CD4-positive, CD25-positive, alpha-beta regulatory T cell (primary cell): Measurements from ENCODE around the gene ATP6V1G2. TPM values are rescaled to one million over a fixed set of nuclear protein-coding genes. Genes with fewer than 3 reads are reported as not detected.

ENCODE experiments used
- ATAC-seq, 2 donors: fragments of 150-1000 bp; cut with Tn5 transposase; one replicate each; pipeline ENCODE4 v1.10.0; 2021; ENCODE audit warnings: low read depth in 2 of 2, moderate number of reproducible peaks in 2 of 2, moderate library complexity in 1 of 2
- DNase-seq, 3 donors: peaks; one replicate each; pipeline versions ENCODE4 v3.0.0 to v3.0.0-alpha.2; 2012 to 2022; ENCODE audit warnings: mixed read lengths in 1 of 3
- H3K27ac ChIP-seq: one replicate; pipeline ENCODE4 v1.7.0; 2013; ENCODE audit warnings: mild to moderate bottlenecking, low read length; ENCODE audit not compliant: insufficient read depth, poor library complexity, severe bottlenecking
- H3K27me3 ChIP-seq: one replicate; pipeline ENCODE4 v1.7.0; 2013; ENCODE audit warnings: low read length; ENCODE audit not compliant: control insufficient read depth, insufficient read depth
- H3K36me3 ChIP-seq: one replicate; pipeline ENCODE4 v1.7.0; 2013; ENCODE audit warnings: mild to moderate bottlenecking, low read length, moderate library complexity; ENCODE audit not compliant: control insufficient read depth, insufficient read depth
- H3K4me1 ChIP-seq: 2 replicates; pipeline ENCODE4 v1.7.0; 2013; ENCODE audit warnings: mild to moderate bottlenecking, low read length; ENCODE audit not compliant: insufficient read depth, control insufficient read depth, poor library complexity, severe bottlenecking
- H3K4me3 ChIP-seq: one replicate; pipeline ENCODE4 v1.7.0; 2013; ENCODE audit warnings: low read depth, mild to moderate bottlenecking, low read length, moderate library complexity
- H3K9me3 ChIP-seq, 2 experiments: 1 replicate in 1 of 2; 2 replicates in 1 of 2; pipeline ENCODE4 v1.7.0; 2013; ENCODE audit warnings: low read length in 2 of 2, mild to moderate bottlenecking in 1 of 2, moderate library complexity in 1 of 2; ENCODE audit not compliant: control insufficient read depth in 2 of 2
- H3K27ac Mint-ChIP-seq, 3 donors: one replicate each; pipeline ENCODE4 v1.8.0; 2020 to 2022; ENCODE audit warnings: mild to moderate bottlenecking in 3 of 3, mixed read lengths in 3 of 3, moderate library complexity in 2 of 3
- H3K27me3 Mint-ChIP-seq: one replicate; pipeline ENCODE4 v1.8.0; 2022; ENCODE audit warnings: mild to moderate bottlenecking, mixed read lengths
- H3K36me3 Mint-ChIP-seq: one replicate; pipeline ENCODE4 v1.8.0; 2020; ENCODE audit warnings: mixed read lengths
- H3K4me1 Mint-ChIP-seq, 4 donors: one replicate each; pipeline ENCODE4 v1.8.0; 2020 to 2022; ENCODE audit warnings: mixed read lengths in 4 of 4, mild to moderate bottlenecking in 1 of 4
- H3K4me3 Mint-ChIP-seq, 4 donors: one replicate each; pipeline ENCODE4 v1.8.0; 2020 to 2022; ENCODE audit warnings: mild to moderate bottlenecking in 4 of 4, mixed read lengths in 4 of 4, moderate library complexity in 3 of 4
- H3K9me3 Mint-ChIP-seq, 7 donors: one replicate each; pipeline ENCODE4 v1.8.0; 2020 to 2022; ENCODE audit warnings: mixed read lengths in 7 of 7, mild to moderate bottlenecking in 3 of 7, moderate library complexity in 2 of 7
- polyA plus RNA-seq, 4 donors: library from polyadenylated mRNA; unstranded; fragments of 300-500 nt; fragmentation: Illumina TruSeq; gene quantifications; one replicate each; pipeline ENCODE4 v1.2.3, GENCODE V29; 2021
- total RNA-seq: library from RNA; stranded (reverse); gene quantifications from one replicate; pipeline ENCODE4 v1.2.3, GENCODE V29; 2022

The ATP6V1G2 gene
- total and polyA plus RNA-seq, 5 donors from 2014 or later, result 1.1 to 3.9 (median 1.5) TPM

DNA sequence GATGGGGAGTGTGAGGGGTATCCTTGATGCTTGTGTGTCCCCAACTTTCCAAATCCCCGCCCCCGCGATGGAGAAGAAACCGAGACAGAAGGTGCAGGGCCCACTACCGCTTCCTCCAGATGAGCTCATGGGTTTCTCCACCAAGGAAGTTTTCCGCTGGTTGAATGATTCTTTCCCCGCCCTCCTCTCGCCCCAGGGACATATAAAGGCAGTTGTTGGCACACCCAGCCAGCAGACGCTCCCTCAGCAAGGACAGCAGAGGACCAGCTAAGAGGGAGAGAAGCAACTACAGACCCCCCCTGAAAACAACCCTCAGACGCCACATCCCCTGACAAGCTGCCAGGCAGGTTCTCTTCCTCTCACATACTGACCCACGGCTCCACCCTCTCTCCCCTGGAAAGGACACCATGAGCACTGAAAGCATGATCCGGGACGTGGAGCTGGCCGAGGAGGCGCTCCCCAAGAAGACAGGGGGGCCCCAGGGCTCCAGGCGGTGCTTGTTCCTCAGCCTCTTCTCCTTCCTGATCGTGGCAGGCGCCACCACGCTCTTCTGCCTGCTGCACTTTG, 29.0 kb upstream of the ATP6V1G2 start, which contains the start of gene TNF:
TSS of gene TNF (plus strand) at position 231 of the 567 bp plus-strand sequence. CDS start at position 408, 177 bp downstream.
- peaks cover 33% of the 10 kb centered on the region for H3K36me3 Mint-ChIP-seq
- peaks cover 97% of the 10 kb centered on the region for H3K4me1 ChIP-seq
- peaks cover 0 to 2% (median 0%) of the 10 kb centered on the region in 7 donors for H3K9me3 Mint-ChIP-seq
- H3K36me3 ChIP-seq, result peaks cover 10% of the 10 kb centered on the region
- H3K4me3 ChIP-seq, result peak within 1 kb of the TSS; percentile 99
- peak; percentile 50 to 91 (median 72) for DNase-seq
- peak within 1 kb of the TSS; percentile 98 to 100 (median 100) for H3K27ac Mint-ChIP-seq
- peak within 1 kb of the TSS; percentile 99 to 100 (median 100) for H3K4me3 Mint-ChIP-seq
- peaks cover 6 to 96% (median 73%) of the 10 kb centered on the region in 4 donors for H3K4me1 Mint-ChIP-seq
- no peaks in the 10 kb centered on the region for H3K27me3 ChIP-seq
- peak in 1 of 2 donors; percentile 3 for ATAC-seq
- peaks cover 5% of the 10 kb centered on the region for H3K27me3 Mint-ChIP-seq
- H3K9me3 ChIP-seq, result no peaks in the 10 kb centered on the region
- peak within 1 kb of the TSS; percentile 95 for H3K27ac ChIP-seq

- no peak for DNase-seq
- H3K9me3 ChIP-seq, result no peaks in the 10 kb centered on the region
- Mint-ChIP-seq H3K27ac (peak overlapping the region; percentile 98 to 100 (median 100)), H3K4me3 (peak overlapping the region; percentile 99 to 100 (median 100)), H3K27me3 (peaks cover 5% of the 10 kb centered on the region), H3K36me3 (peaks cover 31% of the 10 kb centered on the region), H3K9me3 (no peaks in the 10 kb centered on the region), H3K4me1 (peaks cover 6 to 97% (median 73%) of the 10 kb centered on the region in 4 donors)
- H3K4me3 ChIP-seq, result peak overlapping the region; percentile 99
- no peak for ATAC-seq
- H3K36me3 ChIP-seq, result peaks cover 10% of the 10 kb centered on the region
- peaks cover 96% of the 10 kb centered on the region for H3K4me1 ChIP-seq
- H3K27ac ChIP-seq, result peak overlapping the region; percentile 95
- H3K27me3 ChIP-seq, result no peaks in the 10 kb centered on the region
Observed at GRCh38 chr6:31574106-31575061, 28.0 kb upstream of the ATP6V1G2 start.

DNA sequence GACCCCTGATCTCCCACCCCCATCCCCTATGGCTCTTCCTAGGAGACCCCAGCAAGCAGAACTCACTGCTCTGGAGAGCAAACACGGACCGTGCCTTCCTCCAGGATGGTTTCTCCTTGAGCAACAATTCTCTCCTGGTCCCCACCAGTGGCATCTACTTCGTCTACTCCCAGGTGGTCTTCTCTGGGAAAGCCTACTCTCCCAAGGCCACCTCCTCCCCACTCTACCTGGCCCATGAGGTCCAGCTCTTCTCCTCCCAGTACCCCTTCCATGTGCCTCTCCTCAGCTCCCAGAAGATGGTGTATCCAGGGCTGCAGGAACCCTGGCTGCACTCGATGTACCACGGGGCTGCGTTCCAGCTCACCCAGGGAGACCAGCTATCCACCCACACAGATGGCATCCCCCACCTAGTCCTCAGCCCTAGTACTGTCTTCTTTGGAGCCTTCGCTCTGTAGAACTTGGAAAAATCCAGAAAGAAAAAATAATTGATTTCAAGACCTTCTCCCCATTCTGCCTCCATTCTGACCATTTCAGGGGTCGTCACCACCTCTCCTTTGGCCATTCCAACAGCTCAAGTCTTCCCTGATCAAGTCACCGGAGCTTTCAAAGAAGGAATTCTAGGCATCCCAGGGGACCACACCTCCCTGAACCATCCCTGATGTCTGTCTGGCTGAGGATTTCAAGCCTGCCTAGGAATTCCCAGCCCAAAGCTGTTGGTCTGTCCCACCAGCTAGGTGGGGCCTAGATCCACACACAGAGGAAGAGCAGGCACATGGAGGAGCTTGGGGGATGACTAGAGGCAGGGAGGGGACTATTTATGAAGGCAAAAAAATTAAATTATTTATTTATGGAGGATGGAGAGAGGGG, 27.1 kb upstream of the ATP6V1G2 start:
- DNase-seq, result no peak
- Mint-ChIP-seq H3K4me1 (peaks cover 15 to 97% (median 72%) of the 10 kb centered on the region in 4 donors), H3K27me3 (peaks cover 5% of the 10 kb centered on the region), H3K4me3 (peak overlapping the region; percentile 99 to 100 (median 100)), H3K9me3 (no peaks in the 10 kb centered on the region), H3K27ac (peak overlapping the region; percentile 98 to 100 (median 100)), H3K36me3 (peaks cover 30% of the 10 kb centered on the region)
- H3K27ac ChIP-seq, result peak overlapping the region; percentile 95
- ATAC-seq, result no peak
- H3K4me1 ChIP-seq, result peaks cover 96% of the 10 kb centered on the region
- no peaks in the 10 kb centered on the region for H3K9me3 ChIP-seq
- peaks cover 8% of the 10 kb centered on the region for H3K36me3 ChIP-seq
- no peaks in the 10 kb centered on the region for H3K27me3 ChIP-seq
- H3K4me3 ChIP-seq, result peak overlapping the region; percentile 82

- Histone ChIP-seq H3K27me3 (no peaks in the 10 kb centered on the region), H3K9me3 (no peaks in the 10 kb centered on the region), H3K36me3 (no peaks in the 10 kb centered on the region), H3K27ac (peak within 1 kb of the TSS; percentile 95), H3K4me3 (peak within 1 kb of the TSS; percentile 82), H3K4me1 (peaks cover 96% of the 10 kb centered on the region)
- Mint-ChIP-seq H3K27me3 (peaks cover 5% of the 10 kb centered on the region), H3K4me1 (peaks cover 24 to 99% (median 78%) of the 10 kb centered on the region in 4 donors), H3K9me3 (no peaks in the 10 kb centered on the region), H3K27ac (peak within 1 kb of the TSS; percentile 98 to 100 (median 100)), H3K4me3 (peak within 1 kb of the TSS; percentile 99 to 100 (median 100)), H3K36me3 (peaks cover 29% of the 10 kb centered on the region)
- DNase-seq, result peak; percentile 68 to 88 (median 82)
- peak; percentile 60 to 62 for ATAC-seq
Observed at GRCh38 chr6:31572041-31572911, 25.9 kb upstream of the ATP6V1G2 start, which contains the start of gene LTA. Gene LTA (plus strand): TSS chr6:31572289. CDS start chr6:31572743, 454 bp downstream.

- H3K4me3 Mint-ChIP-seq, result peak overlapping the region; percentile 22 to 100 (median 66)
- peak overlapping the region; percentile 89 to 98 (median 91) for H3K27ac Mint-ChIP-seq
Observed at GRCh38 chr6:31569861-31570536, 23.6 kb upstream of the ATP6V1G2 start.

DNA sequence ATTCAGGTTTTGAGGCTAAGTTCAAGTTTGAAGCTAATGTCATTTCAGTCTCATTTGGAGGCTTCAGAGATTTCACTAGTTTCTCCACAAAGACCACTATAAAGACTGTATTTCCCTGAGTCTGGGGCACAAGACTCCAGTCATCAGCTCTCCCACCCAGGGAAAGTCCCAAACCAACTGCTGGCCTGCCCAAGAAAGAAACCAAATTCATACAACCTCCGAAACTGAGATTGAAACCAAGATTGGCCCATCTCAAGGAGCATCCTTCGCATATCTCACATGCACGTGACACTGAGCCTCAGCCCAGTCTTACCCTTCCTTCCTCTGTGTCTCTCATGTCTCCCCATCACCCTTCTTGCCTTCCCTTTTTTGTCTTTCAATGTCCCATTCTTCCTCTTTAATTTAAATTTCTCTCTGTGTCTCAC, 22.1 kb upstream of the ATP6V1G2 start:
- peak overlapping the region; percentile 68 for H3K4me3 ChIP-seq
- no peaks in the 10 kb centered on the region for H3K9me3 Mint-ChIP-seq
- H3K9me3 ChIP-seq, result no peaks in the 10 kb centered on the region
- peak overlapping the region; percentile 89 to 98 (median 94) for H3K27ac Mint-ChIP-seq
- H3K27ac ChIP-seq, result peak overlapping the region; percentile 95
- no peaks in the 10 kb centered on the region for H3K27me3 ChIP-seq
- peaks cover 10% of the 10 kb centered on the region for H3K27me3 Mint-ChIP-seq
- DNase-seq (peak; percentile 72 to 92 (median 73)), ATAC-seq (peak; percentile 68)
- peaks cover 6% of the 10 kb centered on the region for H3K36me3 ChIP-seq
- H3K4me1 ChIP-seq, result peaks cover 65% of the 10 kb centered on the region
- H3K4me1 Mint-ChIP-seq, result peaks cover 24 to 91% (median 67%) of the 10 kb centered on the region in 4 donors
- H3K4me3 Mint-ChIP-seq, result peak overlapping the region; percentile 47 to 88 (median 66)
- peaks cover 22% of the 10 kb centered on the region for H3K36me3 Mint-ChIP-seq

More at GRCh38 chr6:31569861-31570536, 23.6 kb upstream of the ATP6V1G2 start:
- Histone ChIP-seq H3K4me3 (peak overlapping the region; percentile 29), H3K27ac (peak overlapping the region; percentile 95), H3K4me1 (peaks cover 79% of the 10 kb centered on the region), H3K27me3 (no peaks in the 10 kb centered on the region), H3K36me3 (peaks cover 3% of the 10 kb centered on the region), H3K9me3 (no peaks in the 10 kb centered on the region)
- no peak for ATAC-seq
- Mint-ChIP-seq H3K27me3 (peaks cover 10% of the 10 kb centered on the region), H3K4me1 (peaks cover 24 to 96% (median 74%) of the 10 kb centered on the region in 4 donors), H3K36me3 (peaks cover 17% of the 10 kb centered on the region), H3K9me3 (no peaks in the 10 kb centered on the region)
- no peak for DNase-seq
